Vagina (tissue), 2 donors: Measurements from ENCODE around the gene PDCD7.

ENCODE experiments used
- CTCF ChIP-seq, 3 experiments: fragments of 450-650 bp in 2 of 3; fragments of 200-600 bp in 1 of 3; sonication (generic) in 1 of 3; IDR thresholded peaks; one replicate each; pipeline ENCODE4 v1.5.1; 2017 to 2019; ENCODE audit warnings: antibody characterized with exemption in 3 of 3, mild to moderate bottlenecking in 2 of 3, moderate library complexity in 2 of 3
- POLR2A ChIP-seq, 2 donors: fragments of 450-650 bp; IDR thresholded peaks; one replicate each; pipeline ENCODE4 v1.6.1; 2017; ENCODE audit warnings: antibody characterized with exemption in 2 of 2, mild to moderate bottlenecking in 2 of 2, moderate library complexity in 2 of 2
- POLR2AphosphoS5 ChIP-seq, 2 donors: sonication (generic); formaldehyde crosslinking; IDR thresholded peaks; one replicate each; pipeline ENCODE4 v1.9.0; 2017; ENCODE audit warnings: antibody characterized with exemption in 2 of 2, mild to moderate bottlenecking in 2 of 2, low read depth in 1 of 2; ENCODE audit not compliant: insufficient read depth in 1 of 2

GRCh38 chr15:65097651-65098263, 35.9 kb downstream of the PDCD7 start:
- TF ChIP-seq CTCF (IDR thresholded peaks at IDR 0.05) (no peak), POLR2AphosphoS5 (IDR thresholded peaks at IDR 0.05; ENCODE audit: insufficient read depth in 1 of 2, low read depth in 1 of 2) (no peak), POLR2A (IDR thresholded peaks at IDR 0.05) (no peak)
